ENCODE data around the gene MAJIN.

Gene MAJIN

DNA sequence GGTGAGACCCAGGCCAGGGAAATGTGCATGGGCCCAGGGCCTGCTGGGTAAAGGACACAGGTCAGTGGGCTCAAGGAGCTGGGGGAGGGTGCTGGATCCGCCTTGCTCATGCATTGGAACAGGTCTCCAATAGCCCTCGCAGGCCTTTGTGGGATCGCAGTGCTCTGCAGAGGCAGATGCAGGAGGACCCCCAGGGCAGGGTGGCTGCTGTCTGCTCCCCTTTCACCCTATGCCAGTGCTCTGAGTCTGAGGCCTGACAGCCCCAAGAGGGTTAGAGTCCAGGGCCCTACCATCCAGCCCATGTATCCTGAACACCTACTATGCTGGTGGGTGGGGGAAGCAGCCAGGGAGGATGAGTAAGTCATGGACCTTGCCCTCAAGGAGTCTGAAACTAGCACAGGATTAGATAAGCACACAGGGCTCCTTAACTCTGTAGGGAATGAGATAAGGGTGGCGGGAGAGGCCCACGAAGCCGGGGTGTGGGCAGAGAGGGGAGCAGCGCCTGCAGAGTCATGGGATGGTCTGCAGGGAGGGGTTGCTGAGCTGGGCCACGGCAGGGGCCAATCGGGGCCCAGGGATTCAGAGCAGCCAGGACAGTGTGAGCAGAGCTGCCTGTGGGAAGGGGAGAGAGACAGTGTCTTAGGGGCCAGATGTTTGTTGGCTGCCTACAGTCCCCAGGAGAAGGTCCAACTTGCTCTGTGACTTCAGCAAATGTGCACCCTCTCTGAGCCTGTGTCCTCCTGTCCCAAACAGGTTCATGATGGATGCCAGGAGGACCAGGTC, 83.0 kb downstream of the MAJIN start:
- DNase-seq, result no peak

DNA sequence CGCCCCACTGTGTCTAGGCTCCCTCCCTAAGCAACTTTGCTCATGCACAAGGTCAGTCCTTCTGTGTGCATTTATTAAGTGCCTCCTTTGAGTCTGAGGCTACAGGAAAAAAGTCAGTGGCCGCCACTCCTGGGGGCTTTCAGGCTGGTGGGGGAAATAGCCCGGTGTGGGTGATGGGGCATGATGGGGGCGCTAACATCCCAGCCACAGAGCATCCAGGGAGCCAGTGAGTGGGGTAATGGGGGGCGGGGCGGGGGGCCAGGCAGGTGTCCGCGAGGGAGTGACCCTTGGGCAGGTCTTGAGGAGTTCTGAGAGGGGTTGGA, 83.5 kb downstream of the MAJIN start:
- DNase-seq, result no peak
